ENCODE data around the gene MCEMP1.

DNA sequence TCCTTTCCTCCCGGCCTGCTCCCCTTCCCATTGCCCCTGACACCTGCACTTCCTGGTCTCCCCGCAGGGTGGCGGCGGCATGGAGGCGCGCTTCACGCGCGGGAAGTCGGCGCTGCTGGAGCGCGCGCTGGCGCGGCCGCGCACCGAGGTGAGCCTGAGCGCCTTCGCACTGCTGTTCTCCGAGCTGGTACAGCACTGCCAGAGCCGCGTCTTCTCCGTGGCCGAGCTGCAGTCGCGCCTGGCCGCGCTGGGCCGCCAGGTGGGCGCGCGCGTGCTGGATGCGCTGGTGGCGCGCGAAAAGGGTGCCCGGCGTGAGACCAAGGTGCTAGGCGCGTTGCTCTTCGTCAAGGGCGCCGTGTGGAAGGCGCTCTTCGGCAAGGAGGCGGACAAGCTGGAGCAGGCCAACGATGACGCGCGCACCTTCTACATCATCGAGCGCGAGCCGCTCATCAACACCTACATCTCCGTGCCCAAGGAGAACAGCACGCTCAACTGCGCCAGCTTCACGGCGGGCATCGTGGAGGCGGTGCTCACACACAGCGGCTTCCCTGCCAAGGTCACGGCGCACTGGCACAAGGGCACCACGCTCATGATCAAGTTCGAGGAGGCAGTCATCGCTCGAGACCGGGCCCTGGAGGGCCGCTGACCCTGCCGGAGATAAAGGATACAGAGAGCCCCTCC lies 5.4 kb downstream of the MCEMP1 start:
- no peak for TF ChIP-seq ZNF383 (CRISPR knock-in tag; IDR thresholded peaks at IDR 0.05; ENCODE audit: borderline replicate concordance)
- no peak for TF ChIP-seq IRF2 (CRISPR knock-in tag; IDR thresholded peaks at IDR 0.05)
- no peak for TF ChIP-seq ZNF780A (CRISPR knock-in tag; IDR thresholded peaks at IDR 0.05)
- TF ChIP-seq, protein P1, sequence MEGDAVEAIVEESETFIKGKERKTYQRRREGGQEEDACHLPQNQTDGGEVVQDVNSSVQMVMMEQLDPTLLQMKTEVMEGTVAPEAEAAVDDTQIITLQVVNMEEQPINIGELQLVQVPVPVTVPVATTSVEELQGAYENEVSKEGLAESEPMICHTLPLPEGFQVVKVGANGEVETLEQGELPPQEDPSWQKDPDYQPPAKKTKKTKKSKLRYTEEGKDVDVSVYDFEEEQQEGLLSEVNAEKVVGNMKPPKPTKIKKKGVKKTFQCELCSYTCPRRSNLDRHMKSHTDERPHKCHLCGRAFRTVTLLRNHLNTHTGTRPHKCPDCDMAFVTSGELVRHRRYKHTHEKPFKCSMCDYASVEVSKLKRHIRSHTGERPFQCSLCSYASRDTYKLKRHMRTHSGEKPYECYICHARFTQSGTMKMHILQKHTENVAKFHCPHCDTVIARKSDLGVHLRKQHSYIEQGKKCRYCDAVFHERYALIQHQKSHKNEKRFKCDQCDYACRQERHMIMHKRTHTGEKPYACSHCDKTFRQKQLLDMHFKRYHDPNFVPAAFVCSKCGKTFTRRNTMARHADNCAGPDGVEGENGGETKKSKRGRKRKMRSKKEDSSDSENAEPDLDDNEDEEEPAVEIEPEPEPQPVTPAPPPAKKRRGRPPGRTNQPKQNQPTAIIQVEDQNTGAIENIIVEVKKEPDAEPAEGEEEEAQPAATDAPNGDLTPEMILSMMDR (CRISPR knock-in tag; IDR thresholded peaks at IDR 0.05), result no peak
- no peak for TF ChIP-seq ZBTB20 (CRISPR knock-in tag; IDR thresholded peaks at IDR 0.05; ENCODE audit: borderline replicate concordance, low read depth)
- TF ChIP-seq EZH2 (conservative IDR thresholded peaks at IDR 0.05; ENCODE audit: low read depth, low read length), result no peak
- no peak for TF ChIP-seq ZFP90 (CRISPR knock-in tag; IDR thresholded peaks at IDR 0.05; ENCODE audit: borderline replicate concordance)
- no peak for TF ChIP-seq ZNF20 (CRISPR knock-in tag; IDR thresholded peaks at IDR 0.05)
- TF ChIP-seq KLF16 (CRISPR knock-in tag; IDR thresholded peaks at IDR 0.05), result no peak
- no peak for TF ChIP-seq ZNF672 (CRISPR knock-in tag; IDR thresholded peaks at IDR 0.05)
- TF ChIP-seq, protein P2, sequence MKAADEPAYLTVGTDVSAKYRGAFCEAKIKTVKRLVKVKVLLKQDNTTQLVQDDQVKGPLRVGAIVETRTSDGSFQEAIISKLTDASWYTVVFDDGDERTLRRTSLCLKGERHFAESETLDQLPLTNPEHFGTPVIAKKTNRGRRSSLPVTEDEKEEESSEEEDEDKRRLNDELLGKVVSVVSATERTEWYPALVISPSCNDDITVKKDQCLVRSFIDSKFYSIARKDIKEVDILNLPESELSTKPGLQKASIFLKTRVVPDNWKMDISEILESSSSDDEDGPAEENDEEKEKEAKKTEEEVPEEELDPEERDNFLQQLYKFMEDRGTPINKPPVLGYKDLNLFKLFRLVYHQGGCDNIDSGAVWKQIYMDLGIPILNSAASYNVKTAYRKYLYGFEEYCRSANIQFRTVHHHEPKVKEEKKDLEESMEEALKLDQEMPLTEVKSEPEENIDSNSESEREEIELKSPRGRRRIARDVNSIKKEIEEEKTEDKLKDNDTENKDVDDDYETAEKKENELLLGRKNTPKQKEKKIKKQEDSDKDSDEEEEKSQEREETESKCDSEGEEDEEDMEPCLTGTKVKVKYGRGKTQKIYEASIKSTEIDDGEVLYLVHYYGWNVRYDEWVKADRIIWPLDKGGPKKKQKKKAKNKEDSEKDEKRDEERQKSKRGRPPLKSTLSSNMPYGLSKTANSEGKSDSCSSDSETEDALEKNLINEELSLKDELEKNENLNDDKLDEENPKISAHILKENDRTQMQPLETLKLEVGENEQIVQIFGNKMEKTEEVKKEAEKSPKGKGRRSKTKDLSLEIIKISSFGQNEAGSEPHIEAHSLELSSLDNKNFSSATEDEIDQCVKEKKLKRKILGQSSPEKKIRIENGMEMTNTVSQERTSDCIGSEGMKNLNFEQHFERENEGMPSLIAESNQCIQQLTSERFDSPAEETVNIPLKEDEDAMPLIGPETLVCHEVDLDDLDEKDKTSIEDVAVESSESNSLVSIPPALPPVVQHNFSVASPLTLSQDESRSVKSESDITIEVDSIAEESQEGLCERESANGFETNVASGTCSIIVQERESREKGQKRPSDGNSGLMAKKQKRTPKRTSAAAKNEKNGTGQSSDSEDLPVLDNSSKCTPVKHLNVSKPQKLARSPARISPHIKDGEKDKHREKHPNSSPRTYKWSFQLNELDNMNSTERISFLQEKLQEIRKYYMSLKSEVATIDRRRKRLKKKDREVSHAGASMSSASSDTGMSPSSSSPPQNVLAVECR (CRISPR knock-in tag; IDR thresholded peaks at IDR 0.05; ENCODE audit: borderline replicate concordance), result no peak
- TF ChIP-seq RORA (CRISPR knock-in tag; IDR thresholded peaks at IDR 0.05), result no peak
- no peak for TF ChIP-seq ZFP36L2 (CRISPR knock-in tag; IDR thresholded peaks at IDR 0.05)
- no peak for TF ChIP-seq TARDBP (CRISPR knock-in tag; IDR thresholded peaks at IDR 0.05)

Data from HepG2 (cell line).